Dendritic cell treated with granulocyte-macrophage colony-stimulating factor and Interleukin-4, amounts not matched to agents 40 ng/mL and 50 ng/mL, for 4 days (primary cell): ENCODE data around the gene SEZ6L.

ENCODE experiments used
- H3K27ac Mint-ChIP-seq: one replicate; pipeline ENCODE4 v1.8.0; 2022; ENCODE audit warnings: mild to moderate bottlenecking, mixed read lengths
- H3K27me3 Mint-ChIP-seq: one replicate; pipeline ENCODE4 v1.8.0; 2022; ENCODE audit warnings: mild to moderate bottlenecking, mixed read lengths
- H3K36me3 Mint-ChIP-seq: one replicate; pipeline ENCODE4 v1.8.0; 2022; ENCODE audit warnings: low read depth, mixed read lengths
- H3K4me1 Mint-ChIP-seq: one replicate; pipeline ENCODE4 v1.8.0; 2022; ENCODE audit warnings: low read depth, mixed read lengths
- H3K4me3 Mint-ChIP-seq: one replicate; pipeline ENCODE4 v1.8.0; 2022; ENCODE audit warnings: mild to moderate bottlenecking, moderate library complexity, mixed read lengths
- H3K9me3 Mint-ChIP-seq: one replicate; pipeline ENCODE4 v1.8.0; 2022; ENCODE audit warnings: mixed read lengths
- intact Hi-C: fragments of 100-400 bp; cut with micrococcal nuclease; formaldehyde crosslinking; loops from one replicate; pipeline ENCODE4 v1.15.0; 2022

SEZ6L gene

GRCh38 chr22:26283330-26283729 is 114.1 kb downstream of the SEZ6L start:
- no peak overlapping the region for H3K27ac Mint-ChIP-seq
- intact Hi-C loops = no loop called here
- no peaks in the 10 kb centered on the region for H3K9me3 Mint-ChIP-seq
- H3K4me1 Mint-ChIP-seq = no peaks in the 10 kb centered on the region
- peaks cover 2% of the 10 kb centered on the region for H3K27me3 Mint-ChIP-seq
- H3K4me3 Mint-ChIP-seq = no peak overlapping the region
- H3K36me3 Mint-ChIP-seq = no peaks in the 10 kb centered on the region

- Mint-ChIP-seq H3K27ac (no peak overlapping the region), H3K4me1 (no peaks in the 10 kb centered on the region), H3K9me3 (no peaks in the 10 kb centered on the region), H3K4me3 (no peak overlapping the region), H3K27me3 (no peaks in the 10 kb centered on the region), H3K36me3 (no peaks in the 10 kb centered on the region)
- intact Hi-C loops = no loop called here
These were observed 116.4 kb downstream of the SEZ6L start for GRCh38 chr22:26285632-26286031.

GRCh38 chr22:26286091-26286820 is 117.0 kb downstream of the SEZ6L start:
- no peaks in the 10 kb centered on the region for H3K4me1 Mint-ChIP-seq
- H3K36me3 Mint-ChIP-seq = no peaks in the 10 kb centered on the region
- intact Hi-C loops = no loop called here
- H3K27me3 Mint-ChIP-seq = no peaks in the 10 kb centered on the region
- H3K9me3 Mint-ChIP-seq = no peaks in the 10 kb centered on the region
- no peak overlapping the region for H3K4me3 Mint-ChIP-seq
- H3K27ac Mint-ChIP-seq = no peak overlapping the region

- H3K27ac Mint-ChIP-seq = no peak overlapping the region
- no peaks in the 10 kb centered on the region for H3K4me1 Mint-ChIP-seq
- no peaks in the 10 kb centered on the region for H3K27me3 Mint-ChIP-seq
- no peaks in the 10 kb centered on the region for H3K36me3 Mint-ChIP-seq
- H3K9me3 Mint-ChIP-seq = no peaks in the 10 kb centered on the region
- no peak overlapping the region for H3K4me3 Mint-ChIP-seq
- intact Hi-C loops = no loop called here
These were observed 118.3 kb downstream of the SEZ6L start for GRCh38 chr22:26287382-26288225.

- Mint-ChIP-seq H3K4me3 (no peak overlapping the region), H3K27ac (no peak overlapping the region), H3K36me3 (no peaks in the 10 kb centered on the region), H3K9me3 (no peaks in the 10 kb centered on the region), H3K4me1 (peaks cover 2% of the 10 kb centered on the region), H3K27me3 (no peaks in the 10 kb centered on the region)
- intact Hi-C loops = no loop called here
These were observed 120.4 kb downstream of the SEZ6L start for GRCh38 chr22:26289611-26290101.

GRCh38 chr22:26291940-26292666 is 122.8 kb downstream of the SEZ6L start:
- Mint-ChIP-seq H3K36me3 (no peaks in the 10 kb centered on the region), H3K4me3 (no peak overlapping the region), H3K4me1 (peaks cover 7% of the 10 kb centered on the region), H3K27ac (no peak overlapping the region), H3K27me3 (no peaks in the 10 kb centered on the region), H3K9me3 (no peaks in the 10 kb centered on the region)
- intact Hi-C loops = no loop called here

- peaks cover 7% of the 10 kb centered on the region for H3K4me1 Mint-ChIP-seq
- no peak overlapping the region for H3K27ac Mint-ChIP-seq
- no peaks in the 10 kb centered on the region for H3K9me3 Mint-ChIP-seq
- intact Hi-C loops = no loop called here
- H3K27me3 Mint-ChIP-seq = no peaks in the 10 kb centered on the region
- no peaks in the 10 kb centered on the region for H3K36me3 Mint-ChIP-seq
- no peak overlapping the region for H3K4me3 Mint-ChIP-seq
These were observed 123.4 kb downstream of the SEZ6L start for GRCh38 chr22:26292667-26292995.

GRCh38 chr22:26295563-26296126 is 126.4 kb downstream of the SEZ6L start:
- Mint-ChIP-seq H3K4me1 (peaks cover 7% of the 10 kb centered on the region), H3K4me3 (no peak overlapping the region), H3K27ac (no peak overlapping the region), H3K27me3 (no peaks in the 10 kb centered on the region), H3K36me3 (no peaks in the 10 kb centered on the region), H3K9me3 (no peaks in the 10 kb centered on the region)
- intact Hi-C loops = no loop called here

GRCh38 chr22:26298605-26299310 is 129.5 kb downstream of the SEZ6L start:
- peaks cover 4% of the 10 kb centered on the region for H3K27me3 Mint-ChIP-seq
- intact Hi-C loops = no loop called here
- H3K9me3 Mint-ChIP-seq = no peaks in the 10 kb centered on the region
- H3K36me3 Mint-ChIP-seq = no peaks in the 10 kb centered on the region
- no peak overlapping the region for H3K4me3 Mint-ChIP-seq
- H3K27ac Mint-ChIP-seq = no peak overlapping the region
- peaks cover 7% of the 10 kb centered on the region for H3K4me1 Mint-ChIP-seq

- Mint-ChIP-seq H3K27ac (no peak overlapping the region), H3K9me3 (no peaks in the 10 kb centered on the region), H3K36me3 (no peaks in the 10 kb centered on the region), H3K4me3 (no peak overlapping the region), H3K27me3 (peaks cover 11% of the 10 kb centered on the region), H3K4me1 (no peaks in the 10 kb centered on the region)
- intact Hi-C loops = no loop called here
These were observed 133.5 kb downstream of the SEZ6L start for GRCh38 chr22:26302726-26303125.

- no peaks in the 10 kb centered on the region for H3K9me3 Mint-ChIP-seq
- H3K4me3 Mint-ChIP-seq = no peak overlapping the region
- H3K27ac Mint-ChIP-seq = no peak overlapping the region
- H3K36me3 Mint-ChIP-seq = no peaks in the 10 kb centered on the region
- no peaks in the 10 kb centered on the region for H3K4me1 Mint-ChIP-seq
- peaks cover 13% of the 10 kb centered on the region for H3K27me3 Mint-ChIP-seq
- intact Hi-C loops = no loop called here
These were observed 134.2 kb downstream of the SEZ6L start for GRCh38 chr22:26303475-26303874.

GRCh38 chr22:26304730-26305129 is 135.5 kb downstream of the SEZ6L start:
- intact Hi-C loops = no loop called here
- Mint-ChIP-seq H3K27me3 (peaks cover 14% of the 10 kb centered on the region), H3K9me3 (no peaks in the 10 kb centered on the region), H3K4me1 (no peaks in the 10 kb centered on the region), H3K4me3 (no peak overlapping the region), H3K27ac (no peak overlapping the region), H3K36me3 (no peaks in the 10 kb centered on the region)

GRCh38 chr22:26308467-26308866 is 139.2 kb downstream of the SEZ6L start:
- no peaks in the 10 kb centered on the region for H3K4me1 Mint-ChIP-seq
- no peaks in the 10 kb centered on the region for H3K9me3 Mint-ChIP-seq
- no peaks in the 10 kb centered on the region for H3K36me3 Mint-ChIP-seq
- intact Hi-C loops = no loop called here
- H3K4me3 Mint-ChIP-seq = no peak overlapping the region
- H3K27ac Mint-ChIP-seq = no peak overlapping the region
- H3K27me3 Mint-ChIP-seq = peaks cover 10% of the 10 kb centered on the region
